Inferior parietal cortex (tissue), 1 donor: ENCODE data around the gene MRC1.

Source experiments
- DNase-seq: peaks from one replicate; pipeline ENCODE4 v3.0.0-alpha.2; 2016; ENCODE audit errors: extremely low spot score

Gene MRC1

GRCh38 chr10:17795813-17796594 lies 13.1 kb upstream of the MRC1 start:
- no peak for DNase-seq

- no peak for DNase-seq
Observed at GRCh38 chr10:17801507-17801906, 7.6 kb upstream of the MRC1 start.

DNA sequence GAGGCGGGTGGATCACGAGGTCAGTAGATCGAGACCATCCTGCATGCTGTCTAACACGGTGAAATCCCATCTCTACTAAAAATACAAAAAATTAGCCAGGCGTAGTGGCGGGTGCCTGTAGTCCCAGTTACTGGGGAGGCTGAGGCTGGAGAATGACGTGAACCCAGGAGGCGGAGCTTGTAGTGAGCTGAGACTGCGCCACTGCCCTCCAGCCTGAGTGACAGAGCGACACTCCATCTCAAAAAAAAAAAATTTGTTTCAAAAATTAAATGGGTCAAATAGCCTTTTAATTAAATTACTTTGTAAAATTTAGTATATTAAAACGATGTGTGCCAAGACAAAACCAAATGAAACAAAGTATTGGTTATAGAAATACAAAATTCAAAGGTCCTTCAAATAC lies 6.8 kb upstream of the MRC1 start:
- DNase-seq = no peak

DNA sequence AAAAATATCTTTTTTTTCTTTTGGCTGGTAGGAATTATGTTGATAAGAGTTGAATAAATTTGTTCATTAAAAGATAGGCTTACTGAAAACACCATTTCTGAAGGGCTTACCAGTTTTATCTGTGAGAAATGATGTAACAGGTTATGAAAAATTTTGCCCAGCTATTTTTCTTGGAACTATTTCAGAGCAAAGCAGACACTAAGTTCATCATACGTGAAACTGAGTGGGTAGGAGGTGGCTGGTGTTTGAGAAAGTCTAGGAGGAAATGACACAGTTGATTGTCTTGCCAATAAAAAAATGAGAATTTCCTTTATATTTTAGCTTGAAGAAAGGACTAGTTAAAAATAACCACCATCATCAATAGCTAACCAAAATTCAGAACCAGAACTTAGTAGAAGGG lies 6.2 kb upstream of the MRC1 start:
- DNase-seq = no peak

DNA sequence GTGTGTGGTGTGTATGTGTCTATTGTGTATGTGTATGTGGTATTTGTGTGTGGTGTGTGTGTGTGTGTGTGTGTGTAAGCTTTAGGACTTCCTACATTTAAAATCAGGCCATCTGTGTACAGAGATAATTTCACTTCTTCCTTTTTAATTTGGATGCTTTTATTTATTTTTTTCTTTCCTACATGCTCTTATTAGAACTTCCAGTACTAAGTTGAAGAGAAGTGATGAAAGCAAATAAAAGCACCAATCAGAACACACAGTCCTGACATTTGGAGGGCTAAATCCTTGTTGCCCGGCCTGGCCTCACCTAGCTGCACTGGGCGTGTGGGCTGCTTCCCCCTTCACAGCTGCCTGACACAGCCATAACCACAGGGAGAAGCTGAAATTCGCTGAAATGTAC lies 3.8 kb upstream of the MRC1 start:
- DNase-seq = no peak

DNA sequence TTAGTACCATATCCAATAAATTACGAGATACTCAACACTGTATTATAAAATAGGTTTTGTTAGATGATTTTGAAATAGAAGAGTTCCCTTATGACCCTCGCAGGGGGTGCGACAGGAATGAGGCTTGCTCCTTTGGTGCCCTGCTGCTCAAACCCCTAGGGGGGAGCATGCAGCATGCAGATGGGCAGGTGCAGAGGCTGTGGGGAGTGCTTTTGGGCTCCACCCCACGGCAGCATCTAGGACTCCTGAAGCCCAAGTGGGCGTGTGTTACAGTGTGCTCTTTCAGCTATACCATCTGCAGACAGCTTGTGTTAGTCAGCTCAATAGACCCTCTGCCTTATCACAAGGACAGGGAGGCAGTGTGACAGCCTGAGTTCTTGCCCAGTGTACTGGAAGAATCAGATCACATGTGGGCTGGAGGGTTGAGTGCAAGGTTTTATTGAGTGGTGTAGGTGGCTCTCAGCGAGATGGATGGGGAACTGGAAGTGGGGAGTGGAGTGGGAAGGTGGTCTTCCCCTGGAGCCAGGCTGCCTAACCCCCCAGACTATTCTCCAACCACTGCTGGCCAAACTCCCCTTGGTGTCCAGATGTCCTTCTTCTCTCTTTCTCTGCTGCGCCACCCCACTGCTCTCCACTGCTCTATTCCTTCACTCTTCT lies 3.1 kb upstream of the MRC1 start:
- DNase-seq = no peak

- DNase-seq = no peak
Observed at GRCh38 chr10:17811146-17811865, 2.2 kb downstream of the MRC1 start.

- no peak for DNase-seq
Observed at GRCh38 chr10:17814973-17815372, 5.8 kb downstream of the MRC1 start.

DNA sequence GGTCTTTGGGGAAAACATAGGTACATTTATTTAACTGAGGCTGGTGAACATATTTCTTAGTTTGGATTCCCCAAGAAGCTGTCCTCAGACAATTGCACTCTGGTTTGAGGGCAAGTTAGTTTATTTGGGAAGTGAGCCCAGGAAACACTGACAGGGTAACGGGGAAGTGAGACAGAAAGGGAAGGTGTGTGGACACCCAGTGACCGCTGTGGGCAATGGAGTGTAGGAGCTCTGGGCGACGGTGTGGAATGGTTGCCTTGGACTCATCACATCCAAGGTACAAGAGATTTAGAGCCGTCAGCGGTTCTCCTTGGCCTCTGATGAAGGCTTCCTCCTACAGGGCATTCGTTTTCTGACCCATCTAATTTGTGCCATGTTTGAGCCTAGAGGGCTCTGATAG lies 7.1 kb downstream of the MRC1 start:
- no peak for DNase-seq

GRCh38 chr10:17817316-17817715 lies 8.2 kb downstream of the MRC1 start:
- DNase-seq = no peak

DNA sequence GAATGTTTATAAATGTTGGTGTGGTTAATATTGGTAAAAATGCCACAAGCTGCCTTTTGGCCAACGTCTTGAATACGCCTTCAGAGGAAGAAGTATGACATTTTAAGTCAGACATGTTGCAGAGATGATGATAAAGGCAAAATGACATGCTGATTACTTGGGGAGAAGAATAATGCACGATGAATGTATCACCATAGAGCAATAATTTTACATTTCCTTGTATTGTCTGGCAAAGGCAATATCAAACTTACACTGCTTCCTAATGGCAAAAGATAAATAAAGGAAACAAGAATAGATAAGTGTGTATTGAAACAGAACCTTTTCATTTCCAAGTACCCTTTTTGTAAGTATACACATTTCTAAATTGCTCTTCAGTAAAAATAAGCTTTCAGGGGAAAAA lies 8.6 kb downstream of the MRC1 start:
- no peak for DNase-seq

DNA sequence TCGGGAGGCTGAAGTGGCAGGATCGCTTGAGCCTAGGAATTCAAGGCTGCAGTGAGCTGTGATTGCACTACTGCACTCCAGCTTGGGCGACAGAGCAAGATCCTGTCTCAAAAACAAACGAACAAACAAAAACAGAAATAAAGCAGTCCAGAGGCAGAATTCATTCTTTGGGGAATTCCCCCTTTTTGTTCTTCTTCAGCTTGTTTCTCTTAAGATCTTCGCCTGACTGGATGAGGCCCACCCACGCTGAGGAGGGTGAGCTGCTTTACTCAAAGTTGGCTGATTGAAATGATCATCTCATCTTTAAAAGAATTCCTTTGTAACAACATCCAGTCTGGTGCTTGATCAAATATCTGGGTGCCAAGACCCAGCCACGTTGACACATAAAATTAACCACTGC lies 10.7 kb downstream of the MRC1 start:
- DNase-seq = no peak

DNA sequence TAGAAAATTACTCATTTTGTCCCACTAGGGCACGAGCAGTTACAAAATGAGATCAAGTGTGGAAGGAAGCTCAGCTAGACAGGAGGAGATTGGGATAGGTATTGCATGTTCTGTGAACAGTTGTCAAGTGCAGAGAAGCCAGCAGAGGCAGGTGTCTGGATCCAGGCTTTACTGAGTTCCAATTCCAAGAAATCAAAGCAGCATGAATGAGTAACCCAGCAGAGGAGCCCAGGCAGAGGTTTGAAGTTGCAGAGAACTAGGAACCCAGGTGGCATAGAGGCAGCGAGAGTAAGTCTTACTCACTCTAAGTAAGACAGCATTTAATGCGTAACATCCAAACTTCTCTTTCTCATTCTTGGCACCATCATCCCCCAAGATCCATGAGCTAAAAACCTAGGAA lies 11.8 kb downstream of the MRC1 start:
- no peak for DNase-seq

DNA sequence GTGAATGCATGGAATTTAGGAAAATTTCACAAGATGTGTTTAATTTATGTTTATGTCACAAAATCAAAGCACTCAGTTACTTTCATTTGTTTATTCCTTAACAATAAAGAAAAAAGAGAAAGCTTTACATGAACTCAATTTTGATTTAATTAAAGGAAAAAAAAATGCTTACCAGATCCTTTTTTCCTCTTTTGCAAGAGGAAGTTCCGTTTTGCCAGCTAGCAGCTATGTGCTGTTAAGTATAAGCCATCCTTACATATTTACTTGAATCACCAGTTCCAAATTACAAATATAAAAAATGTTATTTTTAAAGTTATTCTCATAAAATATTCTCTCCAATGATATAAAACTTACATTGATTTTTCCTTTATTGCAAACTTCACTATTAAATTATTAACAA lies 12.7 kb downstream of the MRC1 start:
- no peak for DNase-seq

- DNase-seq = no peak
Observed at GRCh38 chr10:17831341-17831740, 22.2 kb downstream of the MRC1 start.

DNA sequence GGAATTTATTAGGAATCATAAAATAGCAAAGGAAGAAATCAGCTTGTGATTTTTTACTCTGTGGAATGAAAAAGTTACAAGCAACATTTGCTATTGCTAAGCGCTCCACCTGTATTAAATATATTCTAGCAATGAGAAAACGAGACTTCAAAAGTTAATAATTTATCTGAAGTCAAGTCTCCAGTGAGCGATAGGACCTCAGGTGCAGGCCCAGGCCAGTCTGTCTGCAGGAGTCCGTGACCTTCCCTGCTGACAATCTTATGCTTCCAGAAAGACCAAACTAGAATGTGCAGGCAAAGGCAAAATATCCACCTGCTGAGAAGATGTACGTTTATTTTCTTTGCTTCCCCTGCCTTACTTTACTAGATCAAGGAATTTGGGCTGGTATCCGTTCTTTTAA lies 22.7 kb downstream of the MRC1 start:
- DNase-seq = no peak

- no peak for DNase-seq
Observed at GRCh38 chr10:17833656-17834055, 24.5 kb downstream of the MRC1 start.

- DNase-seq = no peak
Observed at GRCh38 chr10:17835688-17836087, 26.5 kb downstream of the MRC1 start.

DNA sequence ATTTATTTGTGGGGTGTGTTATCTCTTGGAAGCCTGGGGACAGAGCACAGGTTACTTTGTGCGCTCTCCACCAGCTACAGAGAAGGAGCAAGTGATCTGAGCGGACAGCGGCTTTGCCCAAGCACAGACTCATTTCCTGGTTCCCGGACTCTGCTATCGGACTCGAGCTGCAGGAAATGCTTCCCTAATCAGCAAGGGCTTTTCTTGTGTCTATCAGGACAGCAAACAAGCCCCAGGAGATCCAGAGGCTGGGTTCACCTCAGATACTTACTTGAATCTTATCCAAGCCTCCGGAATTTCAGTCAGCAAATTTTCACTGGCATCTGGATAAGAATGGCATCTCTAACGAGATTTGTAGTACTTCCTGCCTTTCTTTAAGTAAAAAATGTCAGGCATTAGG lies 27.8 kb downstream of the MRC1 start:
- DNase-seq = no peak

DNA sequence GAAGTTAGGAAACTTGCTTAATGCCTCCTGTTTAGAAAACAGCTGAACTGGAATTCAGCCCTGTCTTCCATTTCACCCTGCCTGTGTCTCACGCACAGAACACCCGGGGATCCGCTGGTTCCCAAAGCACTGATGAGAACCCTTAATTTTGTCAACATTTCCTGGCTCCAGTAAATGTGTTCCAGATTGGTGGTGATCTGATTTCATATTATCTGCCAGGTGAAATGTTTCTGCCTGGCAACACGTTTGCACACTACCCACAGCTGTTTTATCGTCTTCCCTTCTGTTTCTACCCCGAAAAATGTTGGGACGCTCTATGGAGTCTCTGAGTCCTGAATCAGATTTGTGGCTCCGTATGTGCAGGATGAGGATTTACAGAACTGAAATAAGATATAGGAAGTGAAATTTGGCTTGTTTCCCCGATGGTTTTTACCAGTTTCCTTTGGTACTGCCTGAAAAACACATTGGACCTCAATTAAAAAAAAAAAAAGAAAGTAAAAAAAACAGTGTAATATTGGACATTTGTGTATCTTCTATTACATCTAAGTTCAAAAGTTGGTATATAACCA lies 29.0 kb downstream of the MRC1 start:
- DNase-seq = no peak

GRCh38 chr10:17841050-17841449 lies 31.9 kb downstream of the MRC1 start:
- DNase-seq = no peak

DNA sequence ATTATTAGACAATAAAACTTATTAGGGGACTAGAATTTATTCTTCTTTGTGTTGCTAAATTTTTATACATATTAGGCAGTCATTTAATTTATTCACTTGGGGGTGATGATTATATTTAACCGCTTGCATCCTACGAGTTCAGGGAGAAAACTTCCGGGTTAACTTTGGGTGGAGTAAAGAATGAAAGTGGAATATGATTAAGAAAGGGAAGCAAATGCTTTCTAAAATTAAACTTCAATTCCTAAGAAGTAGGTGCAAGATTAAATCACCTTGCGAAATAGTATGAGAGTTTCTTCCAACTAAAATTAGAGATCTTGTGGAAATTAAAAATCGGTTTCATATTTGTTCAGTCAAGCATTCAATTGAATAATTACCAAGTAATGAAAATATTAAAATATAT lies 33.5 kb downstream of the MRC1 start:
- no peak for DNase-seq
